ENCODE measurements around the gene IGFBP2. TPM values are rescaled to one million over a fixed set of nuclear protein-coding genes. Genes with fewer than 3 reads are reported as not detected.

IGFBP2 gene
- total RNA-seq, 1 experiment from 2014 or later = 54.8 TPM

DNA sequence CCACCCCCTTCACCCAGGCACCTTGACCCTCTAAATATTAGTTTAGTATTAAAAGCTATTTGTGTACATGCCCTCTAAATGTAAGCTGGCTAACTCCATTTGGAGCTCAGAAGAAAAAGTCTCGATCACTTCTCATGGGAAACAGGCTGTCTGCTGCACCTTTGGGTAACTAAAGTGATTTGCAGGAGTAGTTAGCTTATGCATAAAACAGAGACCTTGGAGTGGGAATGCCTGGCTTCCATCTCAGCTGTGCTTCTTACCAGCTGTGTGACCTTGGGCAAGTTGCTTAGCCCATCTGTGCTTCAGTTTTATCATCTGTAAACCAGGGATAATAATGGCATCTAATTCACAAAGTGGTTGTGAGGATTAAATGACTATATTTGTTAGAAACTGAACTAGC is 29.9 kb downstream of the IGFBP2 start:
- intact Hi-C loops (cut with micrococcal nuclease; ENCODE audit: unreplicated experiment) = no loop called here
- Histone ChIP-seq H3K36me3 (ENCODE audit: control insufficient read depth, insufficient read depth, low read length) (no peaks in the 10 kb centered on the region), H3K27me3 (ENCODE audit: control insufficient read depth, insufficient read depth, low read length) (no peaks in the 10 kb centered on the region), H3K4me3 (ENCODE audit: low read depth in 2 of 2, low read length in 2 of 2) (no peak overlapping the region), H3K9me3 (ENCODE audit: control insufficient read depth, insufficient read depth, low read depth, low read length) (no peaks in the 10 kb centered on the region), H3K4me1 (ENCODE audit: control insufficient read depth, insufficient read depth, low read length) (no peaks in the 10 kb centered on the region), H3K27ac (ENCODE audit: low read length) (no peak overlapping the region)
- no TSS peak for BruUV-seq (replicated peaks)
- no peak for DNase-seq (ENCODE audit: low read depth, low spot score)
- TF ChIP-seq SIN3A (IDR thresholded peaks at IDR 0.05; ENCODE audit: borderline replicate concordance, insufficient read depth, low read depth, low read length) = no peak
- TF ChIP-seq, protein P1, sequence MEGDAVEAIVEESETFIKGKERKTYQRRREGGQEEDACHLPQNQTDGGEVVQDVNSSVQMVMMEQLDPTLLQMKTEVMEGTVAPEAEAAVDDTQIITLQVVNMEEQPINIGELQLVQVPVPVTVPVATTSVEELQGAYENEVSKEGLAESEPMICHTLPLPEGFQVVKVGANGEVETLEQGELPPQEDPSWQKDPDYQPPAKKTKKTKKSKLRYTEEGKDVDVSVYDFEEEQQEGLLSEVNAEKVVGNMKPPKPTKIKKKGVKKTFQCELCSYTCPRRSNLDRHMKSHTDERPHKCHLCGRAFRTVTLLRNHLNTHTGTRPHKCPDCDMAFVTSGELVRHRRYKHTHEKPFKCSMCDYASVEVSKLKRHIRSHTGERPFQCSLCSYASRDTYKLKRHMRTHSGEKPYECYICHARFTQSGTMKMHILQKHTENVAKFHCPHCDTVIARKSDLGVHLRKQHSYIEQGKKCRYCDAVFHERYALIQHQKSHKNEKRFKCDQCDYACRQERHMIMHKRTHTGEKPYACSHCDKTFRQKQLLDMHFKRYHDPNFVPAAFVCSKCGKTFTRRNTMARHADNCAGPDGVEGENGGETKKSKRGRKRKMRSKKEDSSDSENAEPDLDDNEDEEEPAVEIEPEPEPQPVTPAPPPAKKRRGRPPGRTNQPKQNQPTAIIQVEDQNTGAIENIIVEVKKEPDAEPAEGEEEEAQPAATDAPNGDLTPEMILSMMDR (IDR thresholded peaks at IDR 0.05) = no peak
- TF ChIP-seq, protein P2, sequence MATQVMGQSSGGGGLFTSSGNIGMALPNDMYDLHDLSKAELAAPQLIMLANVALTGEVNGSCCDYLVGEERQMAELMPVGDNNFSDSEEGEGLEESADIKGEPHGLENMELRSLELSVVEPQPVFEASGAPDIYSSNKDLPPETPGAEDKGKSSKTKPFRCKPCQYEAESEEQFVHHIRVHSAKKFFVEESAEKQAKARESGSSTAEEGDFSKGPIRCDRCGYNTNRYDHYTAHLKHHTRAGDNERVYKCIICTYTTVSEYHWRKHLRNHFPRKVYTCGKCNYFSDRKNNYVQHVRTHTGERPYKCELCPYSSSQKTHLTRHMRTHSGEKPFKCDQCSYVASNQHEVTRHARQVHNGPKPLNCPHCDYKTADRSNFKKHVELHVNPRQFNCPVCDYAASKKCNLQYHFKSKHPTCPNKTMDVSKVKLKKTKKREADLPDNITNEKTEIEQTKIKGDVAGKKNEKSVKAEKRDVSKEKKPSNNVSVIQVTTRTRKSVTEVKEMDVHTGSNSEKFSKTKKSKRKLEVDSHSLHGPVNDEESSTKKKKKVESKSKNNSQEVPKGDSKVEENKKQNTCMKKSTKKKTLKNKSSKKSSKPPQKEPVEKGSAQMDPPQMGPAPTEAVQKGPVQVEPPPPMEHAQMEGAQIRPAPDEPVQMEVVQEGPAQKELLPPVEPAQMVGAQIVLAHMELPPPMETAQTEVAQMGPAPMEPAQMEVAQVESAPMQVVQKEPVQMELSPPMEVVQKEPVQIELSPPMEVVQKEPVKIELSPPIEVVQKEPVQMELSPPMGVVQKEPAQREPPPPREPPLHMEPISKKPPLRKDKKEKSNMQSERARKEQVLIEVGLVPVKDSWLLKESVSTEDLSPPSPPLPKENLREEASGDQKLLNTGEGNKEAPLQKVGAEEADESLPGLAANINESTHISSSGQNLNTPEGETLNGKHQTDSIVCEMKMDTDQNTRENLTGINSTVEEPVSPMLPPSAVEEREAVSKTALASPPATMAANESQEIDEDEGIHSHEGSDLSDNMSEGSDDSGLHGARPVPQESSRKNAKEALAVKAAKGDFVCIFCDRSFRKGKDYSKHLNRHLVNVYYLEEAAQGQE (IDR thresholded peaks at IDR 0.05; ENCODE audit: insufficient read depth in 1 of 2, low read depth in 2 of 2, low read length in 1 of 2) = no peak
- no peak for TF ChIP-seq TCF7L2 (IDR thresholded peaks at IDR 0.05; ENCODE audit: low read depth, low read length)
- no peak for TF ChIP-seq POLR2AphosphoS5 (IDR thresholded peaks at IDR 0.05; ENCODE audit: low read depth, low read length)
- POLR2A ChIA-PET = interaction anchor here (0.7 kb wide), 1 partner anchor 109 kb away, joined by 3 read pairs; no protein-coding TSS in a partner anchor
- no peak for ATAC-seq
- CTCF ChIA-PET = interaction anchor here (0.9 kb wide), 1 partner anchor 9 kb away, joined by 3 read pairs; no protein-coding TSS in a partner anchor
- in situ Hi-C loops (cut with HindIII; ENCODE audit: low pct_unique_long_range_greater_than_20kb, low sequenced_read_pairs) = no loop called here

DNA sequence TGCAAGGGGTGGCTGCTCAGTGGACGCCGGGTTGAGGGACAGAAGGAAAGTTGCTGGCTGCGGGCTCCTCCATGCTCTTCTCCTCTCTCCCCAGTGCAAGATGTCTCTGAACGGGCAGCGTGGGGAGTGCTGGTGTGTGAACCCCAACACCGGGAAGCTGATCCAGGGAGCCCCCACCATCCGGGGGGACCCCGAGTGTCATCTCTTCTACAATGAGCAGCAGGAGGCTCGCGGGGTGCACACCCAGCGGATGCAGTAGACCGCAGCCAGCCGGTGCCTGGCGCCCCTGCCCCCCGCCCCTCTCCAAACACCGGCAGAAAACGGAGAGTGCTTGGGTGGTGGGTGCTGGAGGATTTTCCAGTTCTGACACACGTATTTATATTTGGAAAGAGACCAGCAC is 30.6 kb downstream of the IGFBP2 start:
- CTCF ChIA-PET = interaction anchor here (0.9 kb wide), 1 partner anchor 9 kb away, joined by 3 read pairs; no protein-coding TSS in a partner anchor
- DNase-seq (ENCODE audit: low read depth, low spot score) (no peak), ATAC-seq (no peak)
- intact Hi-C loops (cut with micrococcal nuclease; ENCODE audit: unreplicated experiment) (no loop called here), in situ Hi-C loops (cut with HindIII; ENCODE audit: low pct_unique_long_range_greater_than_20kb, low sequenced_read_pairs) (no loop called here)
- POLR2A ChIA-PET = interaction anchor here (0.7 kb wide), 1 partner anchor 102 kb away, joined by 4 read pairs; no protein-coding TSS in a partner anchor
- H3K4me1 ChIP-seq (ENCODE audit: control insufficient read depth, insufficient read depth, low read length) = no peaks in the 10 kb centered on the region
- no peaks in the 10 kb centered on the region for H3K27me3 ChIP-seq (ENCODE audit: control insufficient read depth, insufficient read depth, low read length)
- H3K4me3 ChIP-seq (ENCODE audit: low read depth in 2 of 2, low read length in 2 of 2) = no peak overlapping the region
- BruUV-seq (replicated peaks) = no TSS peak
- H3K36me3 ChIP-seq (ENCODE audit: control insufficient read depth, insufficient read depth, low read length) = no peaks in the 10 kb centered on the region
- TF ChIP-seq, protein P1 (IDR thresholded peaks at IDR 0.05) = no peak
- TF ChIP-seq, protein P2 (IDR thresholded peaks at IDR 0.05; ENCODE audit: insufficient read depth in 1 of 2, low read depth in 2 of 2, low read length in 1 of 2) = no peak
- TF ChIP-seq POLR2AphosphoS5 (IDR thresholded peaks at IDR 0.05; ENCODE audit: low read depth, low read length) = no peak
- no peak for TF ChIP-seq TCF7L2 (IDR thresholded peaks at IDR 0.05; ENCODE audit: low read depth, low read length)
- TF ChIP-seq SIN3A (IDR thresholded peaks at IDR 0.05; ENCODE audit: borderline replicate concordance, insufficient read depth, low read depth, low read length) = no peak
- no peaks in the 10 kb centered on the region for H3K9me3 ChIP-seq (ENCODE audit: control insufficient read depth, insufficient read depth, low read depth, low read length)
- no peak overlapping the region for H3K27ac ChIP-seq (ENCODE audit: low read length)
